Spleen (tissue), 3 donors: ENCODE data around the gene AK1.
A peak's percentile ranks its signal among the peaks of the same experiment; 100 is the strongest.

Source experiments
- POLR2A ChIP-seq, 3 donors: fragments of 450-650 bp; IDR thresholded peaks; one replicate each; pipeline ENCODE4 v1.5.1; 2017; ENCODE audit warnings: antibody characterized with exemption in 3 of 3, mild to moderate bottlenecking in 1 of 3
- POLR2AphosphoS5 ChIP-seq, 3 donors: sonication (generic); formaldehyde crosslinking; IDR thresholded peaks; one replicate each; pipeline ENCODE4 v1.5.1; 2017; ENCODE audit warnings: antibody characterized with exemption in 3 of 3

DNA sequence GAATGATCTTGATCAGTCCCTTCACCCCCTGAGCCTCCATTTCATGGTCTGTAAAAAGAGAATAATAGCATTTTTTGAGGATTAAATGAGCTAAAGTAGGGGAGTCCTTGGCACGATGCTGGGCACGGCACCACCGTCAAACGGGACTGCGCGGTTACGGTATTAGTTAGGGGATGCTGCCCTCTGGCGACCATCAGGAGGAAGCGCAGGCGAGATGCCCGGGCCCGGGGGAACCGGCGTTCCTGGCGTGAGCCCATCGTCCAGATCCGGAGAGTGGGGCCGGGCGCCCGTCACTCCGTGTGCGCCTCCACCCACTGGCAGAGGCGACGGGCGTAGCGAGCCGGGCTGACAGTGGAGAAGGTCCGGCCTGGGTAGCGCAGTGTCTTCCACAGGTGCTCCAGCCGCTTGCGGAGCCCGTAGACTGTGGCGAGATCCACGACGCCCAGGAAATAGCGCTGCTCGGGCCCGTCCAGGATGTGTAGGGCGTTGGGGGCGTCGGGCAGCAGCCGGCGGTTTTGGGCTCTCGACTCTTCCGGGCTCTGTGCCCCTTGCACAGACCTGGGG, 44.2 kb upstream of the AK1 start:
- TF ChIP-seq POLR2AphosphoS5 (IDR thresholded peaks at IDR 0.05) (peak; percentile 73 to 76 (median 73)), POLR2A (IDR thresholded peaks at IDR 0.05) (no peak)
